Stimulated activated naive CD4-positive, alpha-beta T cell (primary cell): ENCODE measurements around the gene CD247.
"Not testable (repeated sequence)": the region's sequence is repeated elsewhere in the genome, so short reads cannot be mapped to it uniquely, and the experiment has no call there.

Experiments
- DNase-seq, 6 experiments: peaks; one replicate each; lab custom pipeline; 2025; lab: John Stamatoyannopoulos, UW

The CD247 gene

DNA sequence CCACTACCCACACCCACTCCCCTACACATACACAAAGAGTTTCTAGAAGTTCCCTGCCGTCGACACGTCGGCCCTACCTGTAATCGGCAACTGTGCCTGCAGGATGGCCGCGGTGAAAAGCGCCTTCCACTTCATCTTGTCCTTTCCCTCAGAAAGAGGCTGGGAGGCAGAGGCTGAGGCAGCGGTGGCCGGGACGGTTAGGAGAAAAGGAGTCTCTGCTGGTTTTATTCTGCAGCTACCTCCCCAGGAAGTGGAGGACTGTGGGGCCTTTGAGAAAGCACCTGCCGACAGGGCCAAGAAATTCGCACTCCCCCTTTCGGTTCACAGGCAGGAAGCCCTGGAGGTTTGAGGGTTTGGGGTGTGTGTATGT is at the start of gene CD247:
Gene CD247 (minus strand): TSS at position 199 of the 370 bp plus-strand sequence. CDS start 64 bp downstream, at position 135.
- DNase-seq: peak; percentile 63 to 83 (median 77)

DNA sequence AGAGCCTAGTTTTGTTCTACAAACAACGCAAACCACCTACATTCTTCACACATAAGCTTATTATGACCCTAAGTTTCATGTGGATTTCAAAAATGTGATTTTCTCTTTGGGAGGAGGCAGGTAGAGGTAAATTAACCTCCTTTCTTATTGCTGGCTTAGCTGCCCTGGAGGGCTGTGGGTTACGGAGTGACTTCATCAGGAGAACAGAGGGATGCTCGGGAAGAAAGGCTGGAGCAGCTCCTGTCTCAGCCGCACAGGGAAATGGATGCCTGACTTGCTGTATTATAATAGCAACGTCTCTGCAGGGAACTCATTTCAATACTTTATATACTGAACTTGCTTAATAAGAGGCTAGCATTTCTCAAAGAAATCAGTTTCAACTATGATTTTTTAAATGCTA is 49.3 kb upstream of the CD247 start:
- DNase-seq: no peak

DNA sequence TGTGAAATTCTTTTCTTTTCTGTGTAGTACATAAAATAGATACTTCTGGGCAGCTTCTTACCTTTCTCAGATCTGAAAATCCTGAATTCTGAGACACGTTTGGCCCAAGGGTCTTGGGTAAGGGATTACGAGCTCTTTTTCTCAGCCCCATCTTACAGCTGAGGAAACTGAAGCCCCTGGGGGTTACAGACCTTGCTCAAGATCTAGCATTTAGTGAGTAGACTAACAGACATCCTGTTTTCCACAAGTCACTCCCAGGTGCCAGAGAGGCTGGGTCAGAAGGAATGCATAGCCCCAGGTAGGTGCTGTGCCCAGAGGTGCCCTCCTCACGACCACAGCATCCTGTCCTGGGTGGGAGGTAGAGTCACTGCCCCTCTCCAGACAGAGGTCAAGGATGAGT is 48.4 kb upstream of the CD247 start:
- no peak for DNase-seq

DNA sequence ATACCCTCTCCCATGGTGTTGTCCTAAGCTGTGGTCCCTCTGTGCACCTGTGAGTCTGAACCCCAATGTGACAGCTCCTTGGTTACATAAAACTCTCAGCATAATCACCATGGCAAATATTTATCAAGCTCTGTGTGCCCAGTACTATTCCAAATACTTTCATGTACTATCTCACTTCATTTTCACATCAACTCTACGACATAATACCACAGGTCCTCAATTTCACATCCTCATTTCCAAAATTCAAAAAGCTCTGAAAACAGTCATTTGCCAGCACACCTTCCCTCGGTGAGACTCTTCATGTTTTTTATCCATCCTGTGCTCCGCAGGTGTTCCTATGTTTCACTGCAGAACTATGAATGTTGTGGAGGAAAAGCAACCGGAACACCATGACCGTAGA is 47.6 kb upstream of the CD247 start:
- no peak for DNase-seq

DNA sequence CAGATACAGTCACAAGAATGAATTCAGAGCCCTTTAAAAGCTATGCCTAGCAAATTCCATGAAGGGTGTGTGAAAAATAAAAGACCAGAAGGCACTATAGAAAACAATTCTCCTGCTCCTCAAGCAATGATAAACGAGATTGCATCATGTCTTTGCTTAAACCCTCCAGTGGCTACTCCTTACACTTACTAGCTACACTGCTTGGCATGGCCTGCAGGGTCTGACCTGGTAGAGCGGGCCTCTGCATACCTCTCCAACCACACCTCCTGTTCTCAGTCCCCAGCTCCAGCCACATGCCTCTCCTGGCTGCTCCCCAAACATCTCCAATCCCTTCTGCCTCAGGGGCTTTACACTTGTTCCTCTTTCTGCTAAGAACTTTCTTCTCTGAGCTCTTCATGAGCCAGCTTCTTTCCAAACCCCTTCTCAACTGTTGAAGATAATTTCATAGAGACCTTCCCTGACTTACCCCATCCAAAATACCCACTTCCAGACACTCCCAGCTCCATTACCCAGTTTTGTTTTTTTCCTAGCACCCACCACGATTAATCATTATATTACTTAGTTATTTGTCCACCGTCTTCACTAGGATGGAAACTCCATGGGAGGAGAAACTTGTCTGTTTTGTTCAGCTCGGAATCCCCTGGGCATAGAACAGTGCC is 46.4 kb upstream of the CD247 start:
- DNase-seq: no peak

DNA sequence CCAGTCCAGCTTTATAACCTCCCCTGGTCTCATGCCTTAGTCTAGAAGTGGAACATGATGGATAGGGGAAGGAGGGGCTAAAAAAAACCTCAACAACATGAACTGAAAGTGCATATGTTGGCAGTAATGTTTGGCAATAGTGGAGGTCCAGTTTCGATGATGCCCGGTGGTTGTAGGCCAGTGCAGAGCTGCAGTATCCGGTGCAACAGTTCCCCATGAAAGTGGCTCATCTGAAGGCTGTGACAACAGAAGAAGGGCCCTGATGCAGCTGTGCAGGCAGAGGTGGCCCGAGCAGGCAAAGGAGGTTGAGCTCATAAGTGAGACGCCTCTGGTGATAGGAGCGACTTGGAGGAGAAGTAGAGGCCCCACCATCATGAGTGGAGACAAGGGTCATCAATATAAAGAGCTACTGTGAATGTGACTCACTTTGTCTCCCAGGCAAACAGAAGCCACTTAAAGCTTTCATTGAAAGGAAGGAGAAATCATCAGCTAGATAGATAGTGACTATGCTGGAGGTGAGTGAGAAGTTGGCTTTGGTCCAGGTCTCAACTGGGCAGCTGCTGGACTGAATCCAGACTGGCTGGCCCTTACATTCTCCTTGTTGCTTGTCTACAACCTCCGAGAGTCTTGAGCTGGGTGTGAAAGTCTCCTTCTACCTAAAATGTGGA is 45.4 kb upstream of the CD247 start:
- no peak for DNase-seq

DNA sequence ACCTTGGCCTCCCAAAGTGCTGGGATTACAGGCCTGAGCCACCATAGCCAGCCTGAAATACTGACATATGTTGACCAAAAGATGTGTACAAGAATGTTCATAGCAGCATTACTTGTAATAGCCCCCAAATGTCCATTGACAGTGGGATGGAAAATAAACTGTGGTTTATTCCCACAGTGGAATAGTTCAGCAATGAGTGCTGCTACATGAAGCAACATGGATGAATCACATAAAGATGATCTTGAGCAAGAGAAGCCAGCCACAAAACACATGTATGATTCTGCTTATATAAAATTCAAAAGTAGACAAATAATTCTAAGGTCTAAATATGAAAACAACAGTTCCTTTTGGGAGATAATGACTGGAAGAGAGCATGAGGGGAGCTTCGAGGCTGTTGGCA is 44.4 kb upstream of the CD247 start:
- DNase-seq: no peak

DNA sequence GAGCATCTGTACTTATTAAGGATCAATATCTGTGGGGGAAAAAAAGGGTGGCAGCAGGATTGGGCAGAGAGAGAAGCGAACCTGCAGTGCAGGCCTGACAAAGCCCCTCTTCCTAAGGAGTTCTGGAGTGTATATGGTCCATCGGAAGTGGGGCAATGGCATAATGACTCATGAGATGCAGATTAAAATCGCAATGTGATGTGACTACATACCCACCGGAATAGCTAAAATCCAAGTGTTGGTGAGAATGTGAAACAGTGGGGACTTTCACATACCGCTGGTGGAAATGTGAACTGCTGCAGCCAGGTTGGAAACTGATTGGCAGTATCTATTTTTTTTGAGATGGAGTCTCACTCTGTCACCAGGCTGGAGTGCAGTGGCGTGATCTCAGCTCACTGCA is 43.4 kb upstream of the CD247 start:
- DNase-seq: no peak

DNA sequence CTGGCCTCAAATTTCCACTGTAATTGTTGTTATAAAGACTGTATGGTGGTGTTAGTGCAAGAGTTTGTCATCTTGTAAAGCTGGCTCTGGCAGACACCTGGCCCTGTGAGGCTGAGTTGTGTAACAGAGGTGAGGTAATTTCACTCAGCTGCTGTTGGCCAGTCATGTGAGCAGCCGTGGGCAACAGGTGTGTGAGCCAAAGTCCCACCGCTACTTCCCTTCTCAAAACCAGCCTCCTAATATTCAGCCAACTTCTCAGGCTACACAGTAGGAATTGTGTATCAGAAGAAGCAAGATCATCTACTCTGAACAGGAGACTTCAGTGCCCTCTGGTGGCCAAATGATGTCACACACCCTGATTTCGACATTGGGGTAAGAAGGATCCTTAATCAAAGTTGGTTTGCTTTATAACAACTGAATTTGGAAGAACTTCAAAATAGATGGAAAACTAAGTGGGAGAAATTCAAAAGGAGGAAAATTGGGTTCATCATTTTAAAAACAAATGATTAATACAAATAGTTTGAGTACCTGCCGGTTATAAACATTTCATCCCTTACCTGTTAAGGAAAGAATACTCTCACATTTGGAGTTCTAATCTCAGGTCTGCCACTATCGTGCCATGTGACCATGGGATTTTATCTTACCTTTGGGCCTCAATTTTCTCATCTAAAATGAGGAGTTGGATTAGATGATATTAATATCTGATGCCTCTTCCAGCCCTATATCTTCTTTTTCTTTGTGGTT is 37.8 kb upstream of the CD247 start:
- peak; percentile 49 to 76 (median 68) for DNase-seq

DNA sequence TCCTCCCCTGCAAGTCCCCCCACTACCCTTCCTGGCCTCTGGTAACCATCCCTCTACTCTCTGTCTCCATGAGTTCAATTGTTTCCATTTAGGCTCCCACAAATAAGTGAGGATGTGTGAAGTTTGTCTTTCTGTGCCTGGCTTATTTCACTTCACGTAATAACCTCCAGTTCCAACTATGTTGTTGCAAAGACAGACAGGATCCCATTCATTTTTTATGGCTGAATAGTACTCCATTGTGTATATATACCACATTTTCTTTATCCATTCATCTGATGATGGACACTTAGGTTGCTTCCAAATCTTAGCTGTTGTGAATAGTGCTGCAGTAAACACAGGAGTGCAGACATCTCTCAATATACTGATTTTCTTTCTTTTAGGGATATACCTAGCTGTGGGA is 36.7 kb upstream of the CD247 start:
- not testable (repeated sequence) for DNase-seq

DNA sequence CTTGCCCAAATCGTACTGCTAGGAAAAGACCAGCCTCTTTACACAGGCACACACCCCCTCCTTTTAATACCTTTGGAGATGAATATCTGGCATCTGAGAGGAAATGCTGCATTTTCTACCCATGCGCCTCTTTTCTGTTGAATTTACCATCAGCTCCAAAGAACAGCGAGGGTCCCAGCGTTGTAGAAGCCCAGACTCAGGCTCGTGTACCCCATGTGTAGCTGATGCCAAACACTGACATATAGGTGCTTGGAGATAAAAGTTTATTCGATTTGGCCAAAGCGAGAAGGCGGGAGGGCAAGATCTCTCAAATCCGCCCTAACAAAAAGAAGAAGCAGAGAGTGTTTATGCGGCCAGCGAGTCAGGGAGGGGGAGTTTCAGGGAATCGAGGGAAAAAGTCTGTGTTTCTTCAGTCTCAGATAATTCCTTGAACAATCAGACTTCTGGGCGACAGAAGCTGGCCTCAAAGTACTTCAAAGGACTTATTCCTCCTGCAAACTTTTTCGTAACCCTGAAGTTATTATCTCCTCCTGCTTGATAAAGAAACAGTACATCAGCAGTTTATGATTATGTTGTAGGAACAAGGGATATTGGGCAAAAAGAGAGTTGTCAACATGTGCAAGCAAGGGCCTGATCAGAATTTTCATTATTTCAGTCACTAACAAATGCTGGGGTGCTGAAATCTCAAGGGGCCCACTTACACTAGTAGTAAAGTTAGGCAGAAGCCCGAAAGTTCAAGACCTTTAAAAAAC is 35.9 kb upstream of the CD247 start:
- peak in 1 of 6 experiments; percentile 27 for DNase-seq

DNA sequence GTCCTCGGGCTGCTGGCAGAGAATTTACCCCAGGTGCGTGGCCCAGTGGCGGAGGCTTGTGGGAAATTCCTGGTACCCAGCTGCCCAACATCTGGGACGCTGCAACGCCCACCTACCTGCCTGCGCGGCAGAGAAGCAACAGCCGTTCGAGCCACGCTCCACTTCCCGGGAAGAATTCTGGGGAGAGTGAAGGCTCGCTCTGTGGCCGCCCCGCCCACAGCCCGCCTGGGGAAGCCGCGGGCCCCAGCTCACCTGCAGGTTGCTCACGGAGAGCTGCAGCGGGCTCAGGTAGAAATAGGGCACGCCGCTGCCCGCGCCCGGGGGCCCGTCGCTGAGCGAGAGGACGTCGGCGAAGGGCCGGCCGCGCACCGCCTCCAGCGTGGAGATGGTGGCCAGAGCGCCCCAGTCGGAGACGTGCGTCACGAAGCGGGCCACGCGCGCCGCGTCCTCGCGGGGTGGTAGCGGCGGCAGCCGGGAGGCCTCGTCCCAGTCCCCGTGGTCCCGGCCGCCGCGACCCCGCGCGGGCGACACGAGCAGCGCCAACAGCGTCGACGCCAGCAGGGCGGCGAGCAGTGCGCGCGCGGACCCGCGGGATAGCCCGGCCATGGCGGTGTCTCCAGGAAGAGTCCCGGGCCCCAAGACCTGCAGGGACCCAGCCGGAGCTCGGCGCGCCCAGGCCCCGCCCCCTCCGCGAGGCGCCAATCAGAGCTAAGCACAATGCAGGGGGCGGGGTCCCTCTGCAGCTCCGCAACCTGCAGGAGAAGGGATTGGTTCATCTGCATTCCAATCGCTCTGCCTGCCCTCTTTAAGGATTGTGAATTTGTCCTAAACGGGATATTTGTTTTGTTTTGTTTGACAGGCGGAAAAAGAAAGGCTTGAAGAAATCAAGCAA is 35.1 kb upstream of the CD247 start, which contains the start of gene CREG1:
Gene CREG1 (minus strand): TSS at position 627 of the 892 bp plus-strand sequence.
- DNase-seq: peak; percentile 78 to 89 (median 86)

DNA sequence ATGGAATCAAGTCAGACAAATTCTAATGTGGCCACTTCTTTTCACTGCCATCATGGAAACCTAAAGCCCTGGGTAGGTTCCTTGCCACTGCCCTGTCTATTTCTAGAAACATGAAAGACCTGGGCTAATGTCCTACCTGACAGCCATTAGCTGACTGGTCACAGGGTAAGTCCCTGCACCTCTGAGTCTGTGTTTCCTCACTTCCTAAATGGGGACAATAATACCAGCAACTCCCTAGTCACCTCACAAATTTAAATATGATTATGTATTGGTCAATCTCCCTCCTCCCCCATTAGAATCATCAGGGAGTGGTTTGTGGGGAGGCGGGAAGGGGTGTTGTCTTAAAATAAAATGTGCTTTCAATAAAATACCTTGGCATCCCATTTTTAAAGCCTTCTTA is 33.0 kb upstream of the CD247 start:
- no peak for DNase-seq

DNA sequence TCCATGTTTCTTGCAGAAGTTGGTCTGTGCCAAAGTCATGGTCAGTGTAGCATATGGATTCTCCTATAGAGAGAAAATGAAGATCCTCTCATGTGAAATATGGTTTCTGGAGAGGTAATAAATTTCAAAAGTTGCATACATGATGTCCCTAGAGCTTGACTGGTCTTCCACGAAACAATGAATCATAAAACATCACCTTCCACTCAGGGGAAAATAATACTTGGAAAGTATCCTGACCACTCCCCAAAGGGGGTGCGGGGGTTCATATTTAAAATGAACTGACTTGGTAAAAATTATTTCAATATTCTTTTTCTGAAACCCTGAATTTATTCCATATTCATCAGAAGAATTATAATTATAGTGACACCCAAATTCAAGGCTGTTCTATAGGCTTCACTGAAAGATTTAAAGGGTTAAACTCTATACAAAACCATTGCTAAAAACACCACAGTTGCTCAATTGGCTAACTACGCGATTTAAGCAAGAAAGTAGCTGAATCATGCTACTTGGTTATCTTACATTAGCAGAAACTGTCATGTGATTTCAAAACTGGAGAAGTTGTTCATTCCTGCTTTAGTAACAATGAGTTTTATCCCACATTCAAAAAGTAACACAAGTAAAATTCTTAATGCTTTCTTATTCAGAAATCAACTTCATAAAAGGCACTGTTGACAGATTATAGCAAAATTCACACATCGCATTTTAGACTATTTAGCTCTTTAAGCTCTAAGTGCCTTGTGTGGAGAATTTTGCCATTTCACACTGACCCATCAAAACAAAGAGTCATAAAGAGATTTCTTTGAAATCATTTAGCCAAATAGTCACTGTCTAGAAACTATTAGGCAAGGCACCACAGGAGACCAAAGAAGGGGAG is 30.0 kb upstream of the CD247 start:
- no peak for DNase-seq

DNA sequence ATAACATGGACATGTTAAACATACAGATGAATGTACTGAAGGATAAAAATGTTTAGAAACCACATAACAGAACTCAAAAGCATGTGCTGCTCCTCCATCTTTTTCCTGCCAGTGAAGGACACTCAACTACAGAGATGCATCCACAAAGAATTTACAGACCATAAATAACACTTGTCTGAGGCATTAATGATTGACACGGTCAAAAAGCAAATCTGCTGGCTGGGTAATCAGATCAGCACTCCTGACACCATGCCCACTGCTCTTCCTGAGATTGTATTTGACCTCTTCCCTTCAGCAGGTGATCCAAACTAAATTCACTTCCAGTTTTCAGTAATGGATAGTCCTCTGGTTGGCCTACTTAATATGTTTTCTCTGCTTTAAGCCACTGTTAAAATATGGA is 28.6 kb upstream of the CD247 start:
- DNase-seq: no peak

DNA sequence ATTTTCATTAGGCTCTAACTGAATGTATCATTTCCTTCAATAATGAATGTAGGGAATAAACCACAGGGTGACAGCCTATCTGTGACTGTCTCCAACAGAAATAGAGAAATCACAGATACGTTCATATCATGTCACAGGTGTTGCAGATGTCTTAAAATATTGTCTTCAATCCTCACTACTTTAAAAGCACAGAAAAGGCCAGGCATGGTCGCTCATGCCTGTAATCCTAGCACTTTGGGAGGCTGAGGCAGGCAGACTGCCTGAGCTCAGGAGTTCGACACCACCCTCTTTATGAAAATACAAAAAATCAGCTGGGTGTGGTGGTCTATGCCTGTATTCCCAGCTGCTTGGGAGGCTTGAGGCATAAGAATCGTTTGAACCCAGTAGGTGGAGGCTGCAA is 27.0 kb upstream of the CD247 start:
- DNase-seq: no peak

DNA sequence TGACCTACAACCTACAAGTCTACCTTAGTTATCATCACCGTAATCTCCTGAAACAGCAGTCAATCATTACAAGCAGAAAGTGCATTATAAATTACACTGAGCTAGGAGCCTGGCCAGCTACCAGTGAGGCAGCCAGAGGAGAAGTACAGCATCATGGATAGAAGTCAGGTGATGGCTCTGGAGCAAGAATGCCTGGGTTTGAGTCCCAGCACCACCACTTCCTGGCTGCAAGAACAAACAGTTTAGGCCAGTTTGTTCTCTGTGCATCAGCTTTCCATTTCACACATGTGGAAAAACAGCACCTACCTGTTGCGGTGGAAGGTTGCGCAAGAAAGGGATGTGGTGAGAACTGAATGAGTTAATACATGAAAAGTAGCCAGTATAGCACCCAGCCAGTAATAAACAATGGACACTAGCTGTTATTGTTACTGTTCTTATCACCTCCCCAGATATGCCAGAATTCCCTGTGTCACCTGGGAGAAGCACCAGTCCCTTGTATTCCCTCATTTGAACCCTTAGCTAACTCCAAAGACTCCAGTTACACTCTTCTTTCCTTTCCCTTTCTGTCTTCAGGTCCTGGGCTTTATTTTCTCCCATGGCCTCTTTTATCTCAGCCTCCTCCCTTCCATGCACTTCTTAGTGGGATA is 26.2 kb upstream of the CD247 start:
- no peak for DNase-seq

DNA sequence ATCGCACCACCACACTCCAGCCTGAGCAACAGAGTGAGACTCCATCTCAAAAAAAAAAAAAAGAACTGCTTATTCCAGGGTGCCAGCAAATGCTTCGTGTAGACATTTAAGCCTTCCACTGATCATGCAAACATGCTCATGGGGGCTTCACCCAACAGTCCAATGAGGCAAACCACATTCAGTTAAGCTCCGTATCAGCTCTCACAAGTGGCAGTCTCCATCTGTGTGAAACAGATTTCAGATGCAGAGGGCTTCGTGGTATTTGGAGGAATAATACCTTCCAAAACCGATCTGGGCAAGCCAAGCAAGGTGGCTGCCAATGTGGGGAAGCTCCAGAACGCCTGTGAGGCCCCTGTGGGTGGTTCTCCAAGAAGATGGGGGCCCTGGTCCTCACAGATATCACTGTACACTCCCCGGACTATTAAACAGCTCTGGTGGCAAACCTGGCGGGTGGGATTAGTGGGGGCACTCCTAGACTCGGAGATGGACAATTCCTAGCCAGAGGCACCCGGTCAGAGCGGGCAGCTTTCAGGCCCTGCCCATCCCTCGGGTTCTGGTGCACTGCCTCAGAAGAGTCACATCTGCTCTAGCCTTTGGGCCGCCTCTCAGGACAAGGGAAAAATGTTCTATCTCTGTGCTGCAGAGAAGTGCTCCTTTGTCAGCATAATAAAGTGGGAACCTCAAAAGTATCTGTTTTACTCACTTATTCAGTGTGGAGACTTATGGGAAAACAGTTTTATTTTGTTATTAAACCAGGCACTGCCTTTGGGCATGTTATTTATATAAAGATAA is 25.1 kb upstream of the CD247 start:
- no peak for DNase-seq
